OCI-LY7 (cell line): ENCODE measurements around the gene PALB2. TPM values are rescaled to one million over a fixed set of nuclear protein-coding genes. Genes with fewer than 3 reads are reported as not detected.

ENCODE experiments used
- BruUV-seq: library from RNA; stranded (reverse); fragments of 400-500 nt; replicated peaks from 2 replicates; lab custom pipeline; 2021; lab: Mats Ljungman, UMichigan
- CTCF ChIA-PET: fragments of 300-600 bp; sonication (Branson Sonifier 250); formaldehyde crosslinking; loops from one replicate; lab custom pipeline; 2022; ENCODE audit warnings: antibody characterized with exemption; ENCODE audit not compliant: unreplicated experiment; lab: Charles Lee
- POLR2A ChIA-PET: fragments of 300-600 bp; sonication (Branson Sonifier 250); formaldehyde crosslinking; loops from one replicate; lab custom pipeline; 2022; ENCODE audit warnings: antibody characterized with exemption; lab: Charles Lee
- DNase-seq: peaks from one replicate; pipeline ENCODE4 v3.0.0-alpha.2; 2015; ENCODE audit warnings: low spot score
- H2AFZ ChIP-seq: fragments of 200-600 bp; sonication (generic), shearing (Covaris generic); 2 replicates; pipeline ENCODE4 v1.6.1; 2014; ENCODE audit warnings: mild to moderate bottlenecking, antibody characterized with exemption, low read length, moderate library complexity
- H3K27ac ChIP-seq: fragments of 200-600 bp; sonication (generic); 2 replicates; pipeline ENCODE4 v1.5.1; 2014; ENCODE audit warnings: mixed run types, low read depth, mild to moderate bottlenecking, moderate library complexity, low read length, inconsistent platforms; ENCODE audit not compliant: poor library complexity, severe bottlenecking
- H3K36me3 ChIP-seq: fragments of 200-600 bp; sonication (generic); 2 replicates; pipeline ENCODE4 v1.6.1; 2014; ENCODE audit warnings: mild to moderate bottlenecking, antibody characterized with exemption, low read length, moderate library complexity, mixed read lengths; ENCODE audit not compliant: insufficient read depth
- H3K4me1 ChIP-seq: fragments of 200-600 bp; sonication (generic); 2 replicates; pipeline ENCODE4 v1.5.1; 2014; ENCODE audit warnings: mild to moderate bottlenecking, low read length; ENCODE audit not compliant: insufficient read depth, poor library complexity, severe bottlenecking
- H3K4me2 ChIP-seq: fragments of 200-600 bp; sonication (generic); 2 replicates; pipeline ENCODE4 v1.6.1; 2014; ENCODE audit warnings: mild to moderate bottlenecking, low read length
- H3K4me3 ChIP-seq: fragments of 200-600 bp; sonication (generic); 2 replicates; pipeline ENCODE4 v1.5.1; 2014; ENCODE audit warnings: mild to moderate bottlenecking, low read depth, low read length; ENCODE audit not compliant: poor library complexity, severe bottlenecking
- H3K79me2 ChIP-seq: fragments of 200-600 bp; sonication (generic); 2 replicates; pipeline ENCODE4 v1.6.1; 2016; ENCODE audit warnings: low read depth, mild to moderate bottlenecking, low read length, moderate library complexity, mixed read lengths; ENCODE audit not compliant: insufficient read depth
- H3K9me2 ChIP-seq: fragments of 200-600 bp; sonication (generic); 2 replicates; pipeline ENCODE4 v1.6.1; 2016; ENCODE audit warnings: mild to moderate bottlenecking, low read length, mixed read lengths; ENCODE audit not compliant: insufficient read depth
- H3K9me3 ChIP-seq: fragments of 200-600 bp; sonication (generic); 2 replicates; pipeline ENCODE4 v1.6.1; 2014; ENCODE audit warnings: mild to moderate bottlenecking, mixed run types, low read length, mixed read lengths
- H4K20me1 ChIP-seq: fragments of 200-600 bp; sonication (generic); 2 replicates; pipeline ENCODE4 v1.6.1; 2014; ENCODE audit warnings: mild to moderate bottlenecking, antibody characterized with exemption, low read length, moderate library complexity, mixed read lengths; ENCODE audit not compliant: insufficient read depth
- CTCF ChIP-seq: fragments of 200-600 bp; sonication (generic); conservative IDR thresholded peaks from 2 replicates; pipeline ENCODE4 v1.5.1; 2014; ENCODE audit warnings: mild to moderate bottlenecking, antibody characterized with exemption, low read length, moderate library complexity, mixed read lengths
- EZH2phosphoT487 ChIP-seq: fragments of 200-600 bp; sonication (generic); IDR thresholded peaks from 2 replicates; pipeline ENCODE4 v1.6.1; 2018; ENCODE audit warnings: low read depth, borderline replicate concordance, mild to moderate bottlenecking, mixed run types, antibody characterized with exemption, low read length, moderate library complexity, mixed read lengths
- intact Hi-C: fragments of 100-400 bp; cut with micrococcal nuclease; formaldehyde crosslinking; loops from one replicate; pipeline ENCODE4 v1.10.0; 2022; ENCODE audit not compliant: unreplicated experiment
- total RNA-seq, 2 experiments: library from RNA; depleted of rRNA in 1 of 2; stranded (reverse); fragments of >200 nt in 1 of 2; shearing (Covaris generic) in 1 of 2; gene quantifications; 2 replicates each; pipeline ENCODE4 v1.2.3, GENCODE V29; 2014 to 2022

Gene PALB2
- total RNA-seq, 2 experiments from 2014 or later, result 16.6 to 35.1 TPM

GRCh38 chr16:23570992-23571632 is 70.0 kb downstream of the PALB2 start:
- no peak for TF ChIP-seq CTCF
- no peak for TF ChIP-seq EZH2phosphoT487
- H3K4me2 ChIP-seq, result peak overlapping the region; percentile 69
- H3K36me3 ChIP-seq, result peaks cover 67% of the 10 kb centered on the region
- ChIA-PET CTCF (no interaction called here), POLR2A (interaction anchor here (0.6 to 1.6 kb wide), 6 partner anchors 26 to 134 kb away, joined by 3 to 10 read pairs (median 5); no protein-coding TSS in a partner anchor)
- peak; percentile 82 for DNase-seq
- H2AFZ ChIP-seq, result no peak overlapping the region; the same call in 1 of the 2 replicates
- peak overlapping the region; percentile 44 for H3K4me3 ChIP-seq
- TSS peak; percentile 21 for BruUV-seq
- no peaks in the 10 kb centered on the region for H3K9me3 ChIP-seq
- H3K4me1 ChIP-seq, result peaks cover 36% of the 10 kb centered on the region
- no peaks in the 10 kb centered on the region for H3K9me2 ChIP-seq
- H4K20me1 ChIP-seq, result no peaks in the 10 kb centered on the region
- intact Hi-C loops, result loop anchor here (1.0 kb wide), 1 partner anchor 25 kb away; the partner anchor contains the start of gene NDUFAB1
- no peaks in the 10 kb centered on the region for H3K79me2 ChIP-seq
- H3K27ac ChIP-seq, result peak overlapping the region; percentile 79

GRCh38 chr16:23567602-23568001 is 73.5 kb downstream of the PALB2 start:
- no peak overlapping the region for H2AFZ ChIP-seq
- no peak for TF ChIP-seq CTCF
- TF ChIP-seq EZH2phosphoT487, result no peak
- no peaks in the 10 kb centered on the region for H4K20me1 ChIP-seq
- H3K79me2 ChIP-seq, result no peaks in the 10 kb centered on the region
- CTCF ChIA-PET, result no interaction called here
- H3K4me2 ChIP-seq, result no peak overlapping the region
- H3K36me3 ChIP-seq, result peaks cover 92% of the 10 kb centered on the region
- POLR2A ChIA-PET, result no interaction called here
- BruUV-seq, result no TSS peak
- no peak for DNase-seq
- peaks cover 30% of the 10 kb centered on the region for H3K4me1 ChIP-seq
- H3K9me2 ChIP-seq, result no peaks in the 10 kb centered on the region
- H3K9me3 ChIP-seq, result no peaks in the 10 kb centered on the region
- H3K4me3 ChIP-seq, result no peak overlapping the region
- H3K27ac ChIP-seq, result no peak overlapping the region
- intact Hi-C loops, result no loop called here

DNA sequence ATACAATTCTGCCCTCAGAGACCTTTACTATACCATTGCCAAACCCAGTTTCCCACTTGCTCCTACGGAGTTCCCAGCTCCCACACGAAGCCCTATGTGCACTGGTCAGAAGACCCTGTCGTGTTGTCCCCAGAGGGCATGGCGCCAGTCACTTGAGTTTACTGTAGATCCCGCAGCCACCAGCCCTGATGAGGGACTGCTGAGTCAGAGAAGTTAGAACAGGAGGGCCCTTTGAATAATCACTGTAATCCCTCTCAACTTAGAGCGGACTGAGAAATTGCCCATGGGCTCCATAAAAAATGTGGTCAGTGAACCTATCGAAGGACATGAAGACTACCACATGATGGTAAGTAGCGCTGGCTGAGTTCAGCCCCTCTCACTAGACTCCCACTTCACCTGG is 74.4 kb downstream of the PALB2 start:
- intact Hi-C loops, result no loop called here
- H3K9me2 ChIP-seq, result no peaks in the 10 kb centered on the region
- no peak overlapping the region for H2AFZ ChIP-seq
- no peaks in the 10 kb centered on the region for H4K20me1 ChIP-seq
- ChIA-PET CTCF (no interaction called here), POLR2A (interaction anchor here (0.6 kb wide), 1 partner anchor 26 kb away, joined by 3 read pairs; no protein-coding TSS in a partner anchor)
- no peak overlapping the region for H3K27ac ChIP-seq
- no peak overlapping the region for H3K4me2 ChIP-seq
- no peak for DNase-seq
- no peak for TF ChIP-seq EZH2phosphoT487
- no peak for TF ChIP-seq CTCF
- H3K36me3 ChIP-seq, result peaks cover 92% of the 10 kb centered on the region
- H3K79me2 ChIP-seq, result no peaks in the 10 kb centered on the region
- no peaks in the 10 kb centered on the region for H3K9me3 ChIP-seq
- no peak overlapping the region for H3K4me3 ChIP-seq
- BruUV-seq, result no TSS peak
- H3K4me1 ChIP-seq, result peaks cover 25% of the 10 kb centered on the region
